Osteocyte (in vitro differentiated cells): ENCODE data around the gene OTUD3. TPM values are rescaled to one million over a fixed set of nuclear protein-coding genes. Genes with fewer than 3 reads are reported as not detected.
"Not testable (repeated sequence)": the region's sequence is repeated elsewhere in the genome, so short reads cannot be mapped to it uniquely, and the experiment has no call there.

ENCODE experiments used
- DNase-seq: peaks from one replicate; pipeline ENCODE4 v3.0.0; 2021; ENCODE audit warnings: mixed read lengths; ENCODE audit not compliant: unreplicated experiment; ENCODE audit errors: extremely low spot score
- H3K27ac Mint-ChIP-seq: one replicate; pipeline ENCODE4 v1.8.0; 2021; ENCODE audit warnings: mild to moderate bottlenecking, mixed read lengths; ENCODE audit not compliant: unreplicated experiment
- H3K27me3 Mint-ChIP-seq: one replicate; pipeline ENCODE4 v1.8.0; 2021; ENCODE audit warnings: mixed read lengths; ENCODE audit not compliant: unreplicated experiment
- H3K36me3 Mint-ChIP-seq: one replicate; pipeline ENCODE4 v1.8.0; 2021; ENCODE audit warnings: mixed read lengths; ENCODE audit not compliant: unreplicated experiment
- H3K4me1 Mint-ChIP-seq: one replicate; pipeline ENCODE4 v1.8.0; 2021; ENCODE audit warnings: mixed read lengths; ENCODE audit not compliant: unreplicated experiment
- H3K4me3 Mint-ChIP-seq: one replicate; pipeline ENCODE4 v1.8.0; 2021; ENCODE audit warnings: mild to moderate bottlenecking, moderate library complexity, mixed read lengths; ENCODE audit not compliant: unreplicated experiment
- H3K9me3 Mint-ChIP-seq: one replicate; pipeline ENCODE4 v1.8.0; 2021; ENCODE audit warnings: mixed read lengths; ENCODE audit not compliant: unreplicated experiment
- CTCF ChIP-seq: fragments of 200-600 bp; sonication (generic); IDR thresholded peaks from 2 replicates; pipeline ENCODE4 v1.5.0; 2021; ENCODE audit warnings: antibody characterized with exemption, mild to moderate bottlenecking, moderate library complexity
- total RNA-seq: library from RNA; stranded (reverse); gene quantifications from 2 replicates; pipeline ENCODE4 v1.2.1, GENCODE V29; 2021

The OTUD3 gene
- total RNA-seq, 1 donor from 2014 or later: 11.4 TPM

- no peaks in the 10 kb centered on the region for H3K36me3 Mint-ChIP-seq
- peaks cover 9% of the 10 kb centered on the region for H3K27me3 Mint-ChIP-seq
- no peaks in the 10 kb centered on the region for H3K9me3 Mint-ChIP-seq
- no peak for DNase-seq
- H3K4me3 Mint-ChIP-seq: no peak overlapping the region
- no peak for TF ChIP-seq CTCF
- H3K4me1 Mint-ChIP-seq: peaks cover 2% of the 10 kb centered on the region
- no peak overlapping the region for H3K27ac Mint-ChIP-seq
These were observed 37.3 kb upstream of the OTUD3 start for GRCh38 chr1:19844731-19845495.

- Mint-ChIP-seq H3K36me3 (no peaks in the 10 kb centered on the region), H3K4me1 (peaks cover 3% of the 10 kb centered on the region), H3K9me3 (no peaks in the 10 kb centered on the region), H3K27me3 (peaks cover 9% of the 10 kb centered on the region), H3K4me3 (no peak overlapping the region), H3K27ac (no peak overlapping the region)
- TF ChIP-seq CTCF: no peak
- no peak for DNase-seq
These were observed 36.6 kb upstream of the OTUD3 start for GRCh38 chr1:19845555-19845954.

- no peaks in the 10 kb centered on the region for H3K36me3 Mint-ChIP-seq
- no peaks in the 10 kb centered on the region for H3K9me3 Mint-ChIP-seq
- no peak for DNase-seq
- TF ChIP-seq CTCF: no peak
- H3K4me3 Mint-ChIP-seq: no peak overlapping the region
- H3K27ac Mint-ChIP-seq: no peak overlapping the region
- peaks cover 3% of the 10 kb centered on the region for H3K4me1 Mint-ChIP-seq
- H3K27me3 Mint-ChIP-seq: peaks cover 9% of the 10 kb centered on the region
These were observed 35.9 kb upstream of the OTUD3 start for GRCh38 chr1:19846338-19846737.

GRCh38 chr1:19847334-19847733 is 34.9 kb upstream of the OTUD3 start:
- DNase-seq, H3K4me3 Mint-ChIP-seq, H3K27me3 Mint-ChIP-seq, H3K36me3 Mint-ChIP-seq, H3K9me3 Mint-ChIP-seq, H3K4me1 Mint-ChIP-seq, H3K27ac Mint-ChIP-seq: not testable (repeated sequence)

GRCh38 chr1:19849307-19849706 is 32.9 kb upstream of the OTUD3 start:
- H3K9me3 Mint-ChIP-seq, H3K36me3 Mint-ChIP-seq, H3K4me1 Mint-ChIP-seq, H3K27ac Mint-ChIP-seq, DNase-seq, H3K27me3 Mint-ChIP-seq, H3K4me3 Mint-ChIP-seq: not testable (repeated sequence)

GRCh38 chr1:19850214-19850613 is 32.0 kb upstream of the OTUD3 start:
- H3K27me3 Mint-ChIP-seq: peaks cover 2% of the 10 kb centered on the region
- no peak overlapping the region for H3K4me3 Mint-ChIP-seq
- no peak overlapping the region for H3K27ac Mint-ChIP-seq
- no peaks in the 10 kb centered on the region for H3K36me3 Mint-ChIP-seq
- DNase-seq: no peak
- H3K4me1 Mint-ChIP-seq: peaks cover 1% of the 10 kb centered on the region
- H3K9me3 Mint-ChIP-seq: no peaks in the 10 kb centered on the region
- TF ChIP-seq CTCF: no peak
